ENCODE measurements around the gene PTGES2. TPM values are rescaled to one million over a fixed set of nuclear protein-coding genes. Genes with fewer than 3 reads are reported as not detected.

PTGES2 gene
- total RNA-seq, 1 donor from 2014 or later = 80.3 TPM

DNA sequence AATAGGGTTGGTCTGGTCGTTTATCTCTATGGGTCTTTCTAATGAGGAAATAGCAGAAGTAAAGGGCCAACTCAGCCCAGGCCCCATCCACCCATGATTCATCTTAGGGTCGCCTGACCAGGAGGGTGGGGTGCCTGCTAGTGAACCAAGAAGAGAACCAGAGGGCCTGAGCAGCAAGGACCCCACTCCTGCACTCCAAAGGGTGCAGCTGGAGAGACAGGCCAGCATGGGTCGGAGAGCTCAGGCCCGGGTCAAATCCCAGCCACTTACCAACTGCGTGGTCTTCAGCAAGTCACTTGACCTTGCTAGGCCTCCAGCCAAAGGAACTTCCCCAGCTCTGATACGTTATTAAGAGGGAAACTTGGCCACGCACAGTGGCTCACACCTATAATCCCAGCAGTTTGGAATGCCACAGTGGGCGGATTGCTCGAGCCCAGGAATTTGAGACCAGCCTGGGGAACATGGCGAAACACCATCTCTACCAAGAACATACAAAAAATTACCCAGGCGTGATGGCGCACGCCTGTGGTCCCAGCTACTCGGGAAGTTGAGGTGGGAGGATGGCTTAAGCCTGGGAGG is 36.9 kb upstream of the PTGES2 start:
- H3K27ac Mint-ChIP-seq (ENCODE audit: unreplicated experiment) = no peak overlapping the region

GRCh38 chr9:128163523-128164306 is 36.2 kb upstream of the PTGES2 start:
- Mint-ChIP-seq H3K36me3 (ENCODE audit: unreplicated experiment) (peaks cover 22% of the 10 kb centered on the region), H3K9me3 (ENCODE audit: unreplicated experiment) (no peaks in the 10 kb centered on the region), H3K27ac (ENCODE audit: unreplicated experiment) (no peak overlapping the region), H3K4me1 (ENCODE audit: unreplicated experiment) (peaks cover 12% of the 10 kb centered on the region), H3K27me3 (ENCODE audit: unreplicated experiment) (no peaks in the 10 kb centered on the region), H3K4me3 (ENCODE audit: unreplicated experiment) (no peak overlapping the region)
- DNase-seq (ENCODE audit: extremely low spot score, unreplicated experiment) = no peak
- TF ChIP-seq, protein P1, sequence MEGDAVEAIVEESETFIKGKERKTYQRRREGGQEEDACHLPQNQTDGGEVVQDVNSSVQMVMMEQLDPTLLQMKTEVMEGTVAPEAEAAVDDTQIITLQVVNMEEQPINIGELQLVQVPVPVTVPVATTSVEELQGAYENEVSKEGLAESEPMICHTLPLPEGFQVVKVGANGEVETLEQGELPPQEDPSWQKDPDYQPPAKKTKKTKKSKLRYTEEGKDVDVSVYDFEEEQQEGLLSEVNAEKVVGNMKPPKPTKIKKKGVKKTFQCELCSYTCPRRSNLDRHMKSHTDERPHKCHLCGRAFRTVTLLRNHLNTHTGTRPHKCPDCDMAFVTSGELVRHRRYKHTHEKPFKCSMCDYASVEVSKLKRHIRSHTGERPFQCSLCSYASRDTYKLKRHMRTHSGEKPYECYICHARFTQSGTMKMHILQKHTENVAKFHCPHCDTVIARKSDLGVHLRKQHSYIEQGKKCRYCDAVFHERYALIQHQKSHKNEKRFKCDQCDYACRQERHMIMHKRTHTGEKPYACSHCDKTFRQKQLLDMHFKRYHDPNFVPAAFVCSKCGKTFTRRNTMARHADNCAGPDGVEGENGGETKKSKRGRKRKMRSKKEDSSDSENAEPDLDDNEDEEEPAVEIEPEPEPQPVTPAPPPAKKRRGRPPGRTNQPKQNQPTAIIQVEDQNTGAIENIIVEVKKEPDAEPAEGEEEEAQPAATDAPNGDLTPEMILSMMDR (IDR thresholded peaks at IDR 0.05) = no peak

More for the DNA sequence above, 36.9 kb upstream of the PTGES2 start:
- TF ChIP-seq, protein P1 (IDR thresholded peaks at IDR 0.05) = no peak
- H3K9me3 Mint-ChIP-seq (ENCODE audit: unreplicated experiment) = no peaks in the 10 kb centered on the region
- H3K4me3 Mint-ChIP-seq (ENCODE audit: unreplicated experiment) = no peak overlapping the region
- peaks cover 28% of the 10 kb centered on the region for H3K36me3 Mint-ChIP-seq (ENCODE audit: unreplicated experiment)
- DNase-seq (ENCODE audit: extremely low spot score, unreplicated experiment) = no peak
- H3K4me1 Mint-ChIP-seq (ENCODE audit: unreplicated experiment) = peaks cover 12% of the 10 kb centered on the region
- no peaks in the 10 kb centered on the region for H3K27me3 Mint-ChIP-seq (ENCODE audit: unreplicated experiment)

- no peak overlapping the region for H3K4me3 Mint-ChIP-seq (ENCODE audit: unreplicated experiment)
- H3K27ac Mint-ChIP-seq (ENCODE audit: unreplicated experiment) = no peak overlapping the region
- peaks cover 20% of the 10 kb centered on the region for H3K36me3 Mint-ChIP-seq (ENCODE audit: unreplicated experiment)
- no peaks in the 10 kb centered on the region for H3K27me3 Mint-ChIP-seq (ENCODE audit: unreplicated experiment)
- TF ChIP-seq, protein P1 (IDR thresholded peaks at IDR 0.05) = no peak
- no peak for DNase-seq (ENCODE audit: extremely low spot score, unreplicated experiment)
- H3K4me1 Mint-ChIP-seq (ENCODE audit: unreplicated experiment) = peaks cover 12% of the 10 kb centered on the region
- H3K9me3 Mint-ChIP-seq (ENCODE audit: unreplicated experiment) = no peaks in the 10 kb centered on the region
Observed at GRCh38 chr9:128163027-128163515, 35.5 kb upstream of the PTGES2 start.

GRCh38 chr9:128162215-128163026 is 34.9 kb upstream of the PTGES2 start:
- Mint-ChIP-seq H3K27ac (ENCODE audit: unreplicated experiment) (no peak overlapping the region), H3K27me3 (ENCODE audit: unreplicated experiment) (no peaks in the 10 kb centered on the region), H3K36me3 (ENCODE audit: unreplicated experiment) (peaks cover 20% of the 10 kb centered on the region), H3K4me1 (ENCODE audit: unreplicated experiment) (peaks cover 12% of the 10 kb centered on the region), H3K9me3 (ENCODE audit: unreplicated experiment) (no peaks in the 10 kb centered on the region), H3K4me3 (ENCODE audit: unreplicated experiment) (no peak overlapping the region)
- TF ChIP-seq, protein P1 (IDR thresholded peaks at IDR 0.05) = no peak
- no peak for DNase-seq (ENCODE audit: extremely low spot score, unreplicated experiment)
